ENCODE data around the gene TECPR1.

Gene TECPR1

GRCh38 chr7:98294798-98295382 is 42.9 kb upstream of the TECPR1 start:
- Histone ChIP-seq H3K4me1 (peaks cover 0 to 7% (median 0%) of the 10 kb centered on the region in 4 donors), H3K27me3 (no peaks in the 10 kb centered on the region), H3K4me3 (no peak overlapping the region), H3K9me3 (peaks cover 0 to under 1% (median 0%) of the 10 kb centered on the region in 3 donors), H3K27ac (no peak overlapping the region), H3K36me3 (peaks cover 39 to 62% (median 59%) of the 10 kb centered on the region in 3 donors)
- peak; percentile 13 to 17 for TF ChIP-seq CTCF (IDR thresholded peaks at IDR 0.05)
- intact Hi-C loops (cut with DNase I; ENCODE audit: low total_unique reads) = no loop called here
- DNase-seq = no peak

- Histone ChIP-seq H3K27me3 (no peaks in the 10 kb centered on the region), H3K9me3 (no peaks in the 10 kb centered on the region), H3K27ac (no peak overlapping the region), H3K4me3 (no peak overlapping the region), H3K36me3 (peaks cover 39 to 67% (median 62%) of the 10 kb centered on the region in 3 donors), H3K4me1 (peaks cover 0 to 10% (median 4%) of the 10 kb centered on the region in 4 donors)
- no peak for DNase-seq
- no peak for TF ChIP-seq CTCF (IDR thresholded peaks at IDR 0.05)
- intact Hi-C loops (cut with DNase I; ENCODE audit: low total_unique reads) = no loop called here
Observed at GRCh38 chr7:98294326-98294725, 42.3 kb upstream of the TECPR1 start.

GRCh38 chr7:98293746-98294145 is 41.7 kb upstream of the TECPR1 start:
- Histone ChIP-seq H3K36me3 (peaks cover 39 to 71% (median 66%) of the 10 kb centered on the region in 3 donors), H3K27ac (no peak overlapping the region), H3K9me3 (no peaks in the 10 kb centered on the region), H3K27me3 (no peaks in the 10 kb centered on the region), H3K4me3 (no peak overlapping the region), H3K4me1 (peaks cover 0 to 11% (median 8%) of the 10 kb centered on the region in 4 donors)
- no peak for DNase-seq
- no peak for TF ChIP-seq CTCF (IDR thresholded peaks at IDR 0.05)
- intact Hi-C loops (cut with DNase I; ENCODE audit: low total_unique reads) = no loop called here

DNA sequence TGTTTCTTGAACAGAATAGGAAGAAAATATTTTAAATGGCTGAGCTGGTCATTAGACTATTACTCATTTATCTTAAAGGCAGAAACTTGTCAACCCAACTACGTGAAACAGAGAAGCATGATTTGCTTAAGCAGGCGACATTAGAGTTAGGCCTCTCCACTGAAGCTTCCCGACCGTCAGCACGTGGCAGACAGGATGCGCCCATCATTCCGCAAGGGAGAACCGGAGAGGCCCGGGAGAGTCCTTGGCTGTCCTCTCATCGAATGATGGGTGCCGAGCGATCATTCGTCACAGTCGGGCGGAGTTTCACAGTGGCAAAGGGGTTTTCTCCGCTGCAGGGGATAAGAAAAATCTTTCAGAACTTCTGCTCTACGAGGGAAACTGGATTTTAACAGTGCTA is 41.2 kb upstream of the TECPR1 start:
- Histone ChIP-seq H3K4me3 (no peak overlapping the region), H3K36me3 (peaks cover 39 to 75% (median 70%) of the 10 kb centered on the region in 3 donors), H3K4me1 (peaks cover 0 to 15% (median 10%) of the 10 kb centered on the region in 4 donors), H3K27ac (no peak overlapping the region), H3K9me3 (no peaks in the 10 kb centered on the region), H3K27me3 (no peaks in the 10 kb centered on the region)
- no peak for DNase-seq
- TF ChIP-seq CTCF (IDR thresholded peaks at IDR 0.05) = no peak
- intact Hi-C loops (cut with DNase I; ENCODE audit: low total_unique reads) = no loop called here

GRCh38 chr7:98291717-98292116 is 39.7 kb upstream of the TECPR1 start:
- Histone ChIP-seq H3K36me3 (peaks cover 39 to 81% (median 80%) of the 10 kb centered on the region in 3 donors), H3K4me1 (peaks cover 3 to 31% (median 26%) of the 10 kb centered on the region in 4 donors), H3K27me3 (no peaks in the 10 kb centered on the region), H3K4me3 (no peak overlapping the region), H3K9me3 (no peaks in the 10 kb centered on the region), H3K27ac (no peak overlapping the region)
- no peak for TF ChIP-seq CTCF (IDR thresholded peaks at IDR 0.05)
- DNase-seq = no peak
- intact Hi-C loops (cut with DNase I; ENCODE audit: low total_unique reads) = no loop called here

All from tibial artery (tissue), 4 donors.